GM12873 (cell line): ENCODE results near the gene DRC3.

ENCODE experiments used
- CTCF ChIP-seq: IDR thresholded peaks from 2 replicates; pipeline ENCODE4 v1.5.1; 2012; ENCODE audit warnings: low read depth, mild to moderate bottlenecking, moderate library complexity, low read length, control low read depth; ENCODE audit not compliant: insufficient read depth; ENCODE audit errors: missing control alignments

DRC3 gene

GRCh38 chr17:17999364-18000029 lies 26.8 kb downstream of the DRC3 start:
- TF ChIP-seq CTCF, result no peak

GRCh38 chr17:18000030-18000408 lies 27.4 kb downstream of the DRC3 start:
- TF ChIP-seq CTCF, result no peak

- TF ChIP-seq CTCF, result no peak
Observed at GRCh38 chr17:18002171-18002570, 29.5 kb downstream of the DRC3 start.

GRCh38 chr17:18004345-18004744 lies 31.7 kb downstream of the DRC3 start:
- TF ChIP-seq CTCF, result no peak

GRCh38 chr17:18004884-18005305 lies 32.2 kb downstream of the DRC3 start:
- TF ChIP-seq CTCF, result peak; percentile 37

GRCh38 chr17:18005496-18005895 lies 32.8 kb downstream of the DRC3 start:
- no peak for TF ChIP-seq CTCF

GRCh38 chr17:18006495-18007239 lies 34.0 kb downstream of the DRC3 start:
- no peak for TF ChIP-seq CTCF
